ENCODE data around the gene KLHDC4.

GRCh38 chr16:87754535-87754934 is 11.3 kb downstream of the KLHDC4 start:
- TF ChIP-seq POLR2A (IDR thresholded peaks at IDR 0.05) = no peak
- TF ChIP-seq CTCF (IDR thresholded peaks at IDR 0.05) = no peak
